ENCODE results near the gene RPL4.

RPL4 gene

GRCh38 chr15:66542896-66543295, 38.2 kb upstream of the RPL4 start:
- ATAC-seq: no peak
- TF ChIP-seq PPARA (CRISPR knock-in tag; IDR thresholded peaks at IDR 0.05; ENCODE audit: borderline replicate concordance): no peak
- TF ChIP-seq GLIS3 (CRISPR knock-in tag; IDR thresholded peaks at IDR 0.05): no peak
- no peak for TF ChIP-seq TCF4 (CRISPR knock-in tag; IDR thresholded peaks at IDR 0.05; ENCODE audit: borderline replicate concordance)
- TF ChIP-seq SNAI2 (CRISPR knock-in tag; IDR thresholded peaks at IDR 0.05): no peak
- TF ChIP-seq, protein P1, sequence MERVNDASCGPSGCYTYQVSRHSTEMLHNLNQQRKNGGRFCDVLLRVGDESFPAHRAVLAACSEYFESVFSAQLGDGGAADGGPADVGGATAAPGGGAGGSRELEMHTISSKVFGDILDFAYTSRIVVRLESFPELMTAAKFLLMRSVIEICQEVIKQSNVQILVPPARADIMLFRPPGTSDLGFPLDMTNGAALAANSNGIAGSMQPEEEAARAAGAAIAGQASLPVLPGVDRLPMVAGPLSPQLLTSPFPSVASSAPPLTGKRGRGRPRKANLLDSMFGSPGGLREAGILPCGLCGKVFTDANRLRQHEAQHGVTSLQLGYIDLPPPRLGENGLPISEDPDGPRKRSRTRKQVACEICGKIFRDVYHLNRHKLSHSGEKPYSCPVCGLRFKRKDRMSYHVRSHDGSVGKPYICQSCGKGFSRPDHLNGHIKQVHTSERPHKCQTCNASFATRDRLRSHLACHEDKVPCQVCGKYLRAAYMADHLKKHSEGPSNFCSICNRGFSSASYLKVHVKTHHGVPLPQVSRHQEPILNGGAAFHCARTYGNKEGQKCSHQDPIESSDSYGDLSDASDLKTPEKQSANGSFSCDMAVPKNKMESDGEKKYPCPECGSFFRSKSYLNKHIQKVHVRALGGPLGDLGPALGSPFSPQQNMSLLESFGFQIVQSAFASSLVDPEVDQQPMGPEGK (CRISPR knock-in tag; IDR thresholded peaks at IDR 0.05; ENCODE audit: borderline replicate concordance): no peak
- TF ChIP-seq ARNTL (CRISPR knock-in tag; IDR thresholded peaks at IDR 0.05; ENCODE audit: borderline replicate concordance, low read depth): no peak
- no peak for TF ChIP-seq ZNF565 (CRISPR knock-in tag; conservative IDR thresholded peaks at IDR 0.05; ENCODE audit: low read depth)
- TF ChIP-seq ZFP3 (CRISPR knock-in tag; IDR thresholded peaks at IDR 0.05): no peak
- TF ChIP-seq TSHZ2 (CRISPR knock-in tag; IDR thresholded peaks at IDR 0.05): no peak
- TF ChIP-seq, protein P2, sequence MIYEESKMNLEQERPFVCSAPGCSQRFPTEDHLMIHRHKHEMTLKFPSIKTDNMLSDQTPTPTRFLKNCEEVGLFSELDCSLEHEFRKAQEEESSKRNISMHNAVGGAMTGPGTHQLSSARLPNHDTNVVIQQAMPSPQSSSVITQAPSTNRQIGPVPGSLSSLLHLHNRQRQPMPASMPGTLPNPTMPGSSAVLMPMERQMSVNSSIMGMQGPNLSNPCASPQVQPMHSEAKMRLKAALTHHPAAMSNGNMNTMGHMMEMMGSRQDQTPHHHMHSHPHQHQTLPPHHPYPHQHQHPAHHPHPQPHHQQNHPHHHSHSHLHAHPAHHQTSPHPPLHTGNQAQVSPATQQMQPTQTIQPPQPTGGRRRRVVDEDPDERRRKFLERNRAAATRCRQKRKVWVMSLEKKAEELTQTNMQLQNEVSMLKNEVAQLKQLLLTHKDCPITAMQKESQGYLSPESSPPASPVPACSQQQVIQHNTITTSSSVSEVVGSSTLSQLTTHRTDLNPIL (CRISPR knock-in tag; IDR thresholded peaks at IDR 0.05; ENCODE audit: low read depth): no peak
- no peak for TF ChIP-seq BACH2 (CRISPR knock-in tag; IDR thresholded peaks at IDR 0.05; ENCODE audit: borderline replicate concordance)
- TF ChIP-seq ZC3H10 (CRISPR knock-in tag; IDR thresholded peaks at IDR 0.05): no peak
- no peak for TF ChIP-seq ZNF8 (CRISPR knock-in tag; IDR thresholded peaks at IDR 0.05)
- no peak for TF ChIP-seq ESRRG (CRISPR knock-in tag; IDR thresholded peaks at IDR 0.05)
- TF ChIP-seq OSR1 (CRISPR knock-in tag; IDR thresholded peaks at IDR 0.05): no peak
- TF ChIP-seq TOX (CRISPR knock-in tag; IDR thresholded peaks at IDR 0.05; ENCODE audit: borderline replicate concordance): no peak
- TF ChIP-seq RARB (CRISPR knock-in tag; IDR thresholded peaks at IDR 0.05): no peak
- TF ChIP-seq CSDC2 (CRISPR knock-in tag; IDR thresholded peaks at IDR 0.05): no peak
- TF ChIP-seq ZNF70 (CRISPR knock-in tag; IDR thresholded peaks at IDR 0.05): no peak

GRCh38 chr15:66535056-66535455, 30.4 kb upstream of the RPL4 start:
- no peak for ATAC-seq
- TF ChIP-seq GLIS3 (CRISPR knock-in tag; IDR thresholded peaks at IDR 0.05): no peak
- no peak for TF ChIP-seq ZNF565 (CRISPR knock-in tag; conservative IDR thresholded peaks at IDR 0.05; ENCODE audit: low read depth)
- TF ChIP-seq, protein P3, sequence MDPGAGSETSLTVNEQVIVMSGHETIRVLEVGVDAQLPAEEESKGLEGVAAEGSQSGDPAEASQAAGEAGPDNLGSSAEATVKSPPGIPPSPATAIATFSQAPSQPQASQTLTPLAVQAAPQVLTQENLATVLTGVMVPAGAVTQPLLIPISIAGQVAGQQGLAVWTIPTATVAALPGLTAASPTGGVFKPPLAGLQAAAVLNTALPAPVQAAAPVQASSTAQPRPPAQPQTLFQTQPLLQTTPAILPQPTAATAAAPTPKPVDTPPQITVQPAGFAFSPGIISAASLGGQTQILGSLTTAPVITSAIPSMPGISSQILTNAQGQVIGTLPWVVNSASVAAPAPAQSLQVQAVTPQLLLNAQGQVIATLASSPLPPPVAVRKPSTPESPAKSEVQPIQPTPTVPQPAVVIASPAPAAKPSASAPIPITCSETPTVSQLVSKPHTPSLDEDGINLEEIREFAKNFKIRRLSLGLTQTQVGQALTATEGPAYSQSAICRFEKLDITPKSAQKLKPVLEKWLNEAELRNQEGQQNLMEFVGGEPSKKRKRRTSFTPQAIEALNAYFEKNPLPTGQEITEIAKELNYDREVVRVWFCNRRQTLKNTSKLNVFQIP (CRISPR knock-in tag; IDR thresholded peaks at IDR 0.05; ENCODE audit: borderline replicate concordance, low read depth): no peak
- TF ChIP-seq ZFP30 (CRISPR knock-in tag; IDR thresholded peaks at IDR 0.05): no peak
- TF ChIP-seq BACH2 (CRISPR knock-in tag; IDR thresholded peaks at IDR 0.05; ENCODE audit: borderline replicate concordance): no peak
- TF ChIP-seq TCF4 (CRISPR knock-in tag; IDR thresholded peaks at IDR 0.05; ENCODE audit: borderline replicate concordance): no peak
- no peak for TF ChIP-seq ZC3H10 (CRISPR knock-in tag; IDR thresholded peaks at IDR 0.05)
- TF ChIP-seq ZNF70 (CRISPR knock-in tag; IDR thresholded peaks at IDR 0.05): no peak
- TF ChIP-seq, protein P4, sequence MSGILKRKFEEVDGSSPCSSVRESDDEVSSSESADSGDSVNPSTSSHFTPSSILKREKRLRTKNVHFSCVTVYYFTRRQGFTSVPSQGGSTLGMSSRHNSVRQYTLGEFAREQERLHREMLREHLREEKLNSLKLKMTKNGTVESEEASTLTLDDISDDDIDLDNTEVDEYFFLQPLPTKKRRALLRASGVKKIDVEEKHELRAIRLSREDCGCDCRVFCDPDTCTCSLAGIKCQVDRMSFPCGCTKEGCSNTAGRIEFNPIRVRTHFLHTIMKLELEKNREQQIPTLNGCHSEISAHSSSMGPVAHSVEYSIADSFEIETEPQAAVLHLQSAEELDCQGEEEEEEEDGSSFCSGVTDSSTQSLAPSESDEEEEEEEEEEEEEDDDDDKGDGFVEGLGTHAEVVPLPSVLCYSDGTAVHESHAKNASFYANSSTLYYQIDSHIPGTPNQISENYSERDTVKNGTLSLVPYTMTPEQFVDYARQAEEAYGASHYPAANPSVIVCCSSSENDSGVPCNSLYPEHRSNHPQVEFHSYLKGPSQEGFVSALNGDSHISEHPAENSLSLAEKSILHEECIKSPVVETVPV (CRISPR knock-in tag; IDR thresholded peaks at IDR 0.05): no peak
- TF ChIP-seq ISL1 (CRISPR knock-in tag; IDR thresholded peaks at IDR 0.05): no peak
- no peak for TF ChIP-seq RARB (CRISPR knock-in tag; IDR thresholded peaks at IDR 0.05)
- TF ChIP-seq OSR1 (CRISPR knock-in tag; IDR thresholded peaks at IDR 0.05): no peak
- no peak for TF ChIP-seq PPARA (CRISPR knock-in tag; IDR thresholded peaks at IDR 0.05; ENCODE audit: borderline replicate concordance)
- TF ChIP-seq ZFP3 (CRISPR knock-in tag; IDR thresholded peaks at IDR 0.05): no peak
- no peak for TF ChIP-seq TOX (CRISPR knock-in tag; IDR thresholded peaks at IDR 0.05; ENCODE audit: borderline replicate concordance)
- TF ChIP-seq, protein P1 (CRISPR knock-in tag; IDR thresholded peaks at IDR 0.05; ENCODE audit: borderline replicate concordance): no peak
- no peak for TF ChIP-seq CSDC2 (CRISPR knock-in tag; IDR thresholded peaks at IDR 0.05)
